Astrocyte (in vitro differentiated cells and primary cell): ENCODE data around the gene LTB4R. TPM values are rescaled to one million over a fixed set of nuclear protein-coding genes. Genes with fewer than 3 reads are reported as not detected.

Experiments used
- DNase-seq: peaks from one replicate; pipeline ENCODE4 v3.0.0-alpha.2; 2010; ENCODE audit warnings: low read depth
- FAIRE-seq: peaks from 2 replicates; lab custom pipeline; 2011; peaks lifted over from hg19 to GRCh38; lab: Jason Lieb, UNC
- H2AFZ ChIP-seq: 2 replicates; pipeline ENCODE4 v1.6.0; 2012; ENCODE audit warnings: low read depth, low read length, inconsistent platforms
- H3K27ac ChIP-seq: 2 replicates; pipeline ENCODE4 v1.5.1; 2011; ENCODE audit warnings: low read depth, low read length, inconsistent platforms
- H3K27me3 ChIP-seq: 2 replicates; pipeline ENCODE4 v1.6.0; 2011; ENCODE audit warnings: low read length, inconsistent platforms; ENCODE audit not compliant: insufficient read depth
- H3K36me3 ChIP-seq: 2 replicates; pipeline ENCODE4 v1.5.1; 2011; ENCODE audit warnings: low read length, inconsistent platforms; ENCODE audit not compliant: insufficient read depth
- H3K4me1 ChIP-seq: 2 replicates; pipeline ENCODE4 v1.5.1; 2011; ENCODE audit warnings: low read length, inconsistent platforms; ENCODE audit not compliant: insufficient read depth
- H3K4me2 ChIP-seq: 2 replicates; pipeline ENCODE4 v1.6.0; 2012; ENCODE audit warnings: low read length, inconsistent platforms
- H3K4me3 ChIP-seq: 2 replicates; pipeline ENCODE4 v1.5.1; 2011; ENCODE audit warnings: low read depth, mild to moderate bottlenecking, low read length, inconsistent platforms; ENCODE audit not compliant: insufficient read depth
- H3K79me2 ChIP-seq: 2 replicates; pipeline ENCODE4 v1.6.0; 2012; ENCODE audit warnings: mild to moderate bottlenecking, low read length, inconsistent platforms; ENCODE audit not compliant: insufficient read depth
- H3K9ac ChIP-seq: 2 replicates; pipeline ENCODE4 v1.6.0; 2012; ENCODE audit warnings: mild to moderate bottlenecking, low read length, inconsistent platforms
- H3K9me3 ChIP-seq: 2 replicates; pipeline ENCODE4 v1.5.1; 2012; ENCODE audit warnings: low read depth, mild to moderate bottlenecking, low read length, inconsistent platforms; ENCODE audit not compliant: insufficient read depth
- H4K20me1 ChIP-seq: 2 replicates; pipeline ENCODE4 v1.6.0; 2012; ENCODE audit warnings: low read length, inconsistent platforms; ENCODE audit not compliant: insufficient read depth
- H3K27ac Mint-ChIP-seq: one replicate; pipeline ENCODE4 v1.8.0; 2021; ENCODE audit warnings: mild to moderate bottlenecking, mixed read lengths; ENCODE audit not compliant: unreplicated experiment
- H3K27me3 Mint-ChIP-seq: one replicate; pipeline ENCODE4 v1.8.0; 2021; ENCODE audit warnings: low read depth, mixed read lengths; ENCODE audit not compliant: unreplicated experiment
- H3K36me3 Mint-ChIP-seq: one replicate; pipeline ENCODE4 v1.8.0; 2021; ENCODE audit warnings: low read depth, mixed read lengths; ENCODE audit not compliant: unreplicated experiment
- H3K4me1 Mint-ChIP-seq: one replicate; pipeline ENCODE4 v1.8.0; 2021; ENCODE audit warnings: low read depth, mixed read lengths; ENCODE audit not compliant: unreplicated experiment
- H3K4me3 Mint-ChIP-seq: one replicate; pipeline ENCODE4 v1.8.0; 2021; ENCODE audit warnings: mild to moderate bottlenecking, moderate library complexity, mixed read lengths; ENCODE audit not compliant: unreplicated experiment
- H3K9me3 Mint-ChIP-seq: one replicate; pipeline ENCODE4 v1.8.0; 2021; ENCODE audit warnings: mild to moderate bottlenecking, mixed read lengths; ENCODE audit not compliant: unreplicated experiment
- EZH2 ChIP-seq: IDR thresholded peaks from 2 replicates; pipeline ENCODE4 v1.6.1; 2012; ENCODE audit warnings: mild to moderate bottlenecking, low read length, inconsistent platforms; ENCODE audit not compliant: insufficient read depth
- total RNA-seq: library from RNA; stranded (reverse); gene quantifications from 2 replicates; pipeline ENCODE4 v1.2.1, GENCODE V29; 2021
- TF ChIP-seq, protein P1 (sequence below): IDR thresholded peaks from 2 replicates; pipeline ENCODE4 v1.5.1; 2011; ENCODE audit warnings: low read depth, mild to moderate bottlenecking, inconsistent platforms, low read length, moderate library complexity; ENCODE audit not compliant: insufficient read depth

LTB4R gene
- total RNA-seq, 1 donor from 2014 or later = 5.5 TPM

DNA sequence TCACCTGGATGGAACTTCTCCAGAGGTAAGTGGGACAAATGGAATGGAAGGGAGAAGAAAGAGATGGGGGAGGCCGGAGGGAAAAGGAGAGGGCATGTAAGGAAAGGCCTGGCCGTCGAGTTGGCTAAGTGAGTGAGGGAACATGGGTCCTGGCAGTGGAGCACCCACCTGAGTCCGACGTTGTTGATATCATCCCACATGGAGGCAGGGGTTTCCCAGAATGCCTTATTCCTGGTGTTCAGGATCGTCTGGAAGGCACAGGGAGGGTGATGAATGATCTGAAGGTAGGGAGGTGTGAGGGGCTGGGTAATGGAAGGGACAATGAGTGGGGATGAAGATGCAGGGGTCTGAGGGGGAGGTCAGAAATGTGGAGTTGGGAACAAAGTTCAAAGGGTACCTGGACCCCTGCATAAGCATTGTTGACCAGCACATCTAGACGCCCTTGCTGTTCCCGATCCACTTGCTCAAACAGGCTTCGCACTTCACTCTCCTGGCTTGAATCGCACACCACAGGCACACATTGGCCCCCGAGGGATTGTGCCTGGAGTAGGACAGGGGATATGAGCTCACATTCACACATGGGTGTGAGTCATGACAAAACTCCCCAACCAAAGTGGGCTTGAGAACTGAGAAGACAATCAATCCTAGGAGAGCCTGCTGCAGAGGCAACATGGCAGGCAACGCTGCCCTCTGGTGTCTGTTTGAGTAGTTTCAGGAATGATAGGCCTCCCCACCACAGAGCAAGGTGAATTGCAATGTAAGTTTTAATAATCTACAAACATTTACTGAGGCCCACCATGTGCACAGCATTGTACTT lies 14.8 kb upstream of the LTB4R start:
- no peak for TF ChIP-seq EZH2
- TF ChIP-seq, protein P1, sequence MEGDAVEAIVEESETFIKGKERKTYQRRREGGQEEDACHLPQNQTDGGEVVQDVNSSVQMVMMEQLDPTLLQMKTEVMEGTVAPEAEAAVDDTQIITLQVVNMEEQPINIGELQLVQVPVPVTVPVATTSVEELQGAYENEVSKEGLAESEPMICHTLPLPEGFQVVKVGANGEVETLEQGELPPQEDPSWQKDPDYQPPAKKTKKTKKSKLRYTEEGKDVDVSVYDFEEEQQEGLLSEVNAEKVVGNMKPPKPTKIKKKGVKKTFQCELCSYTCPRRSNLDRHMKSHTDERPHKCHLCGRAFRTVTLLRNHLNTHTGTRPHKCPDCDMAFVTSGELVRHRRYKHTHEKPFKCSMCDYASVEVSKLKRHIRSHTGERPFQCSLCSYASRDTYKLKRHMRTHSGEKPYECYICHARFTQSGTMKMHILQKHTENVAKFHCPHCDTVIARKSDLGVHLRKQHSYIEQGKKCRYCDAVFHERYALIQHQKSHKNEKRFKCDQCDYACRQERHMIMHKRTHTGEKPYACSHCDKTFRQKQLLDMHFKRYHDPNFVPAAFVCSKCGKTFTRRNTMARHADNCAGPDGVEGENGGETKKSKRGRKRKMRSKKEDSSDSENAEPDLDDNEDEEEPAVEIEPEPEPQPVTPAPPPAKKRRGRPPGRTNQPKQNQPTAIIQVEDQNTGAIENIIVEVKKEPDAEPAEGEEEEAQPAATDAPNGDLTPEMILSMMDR = peak; percentile 88
- Histone ChIP-seq H3K4me3 (no peak overlapping the region), H3K4me1 (peaks cover 25% of the 10 kb centered on the region), H4K20me1 (peaks cover 6% of the 10 kb centered on the region), H3K27me3 (no peaks in the 10 kb centered on the region), H3K9me3 (no peaks in the 10 kb centered on the region), H3K36me3 (peaks cover 8% of the 10 kb centered on the region), H2AFZ (peak overlapping the region; percentile 1), H3K4me2 (peak overlapping the region; percentile 40), H3K9ac (peak overlapping the region; percentile 63), H3K79me2 (peaks cover 23% of the 10 kb centered on the region), H3K27ac (peak overlapping the region; percentile 49)
- Mint-ChIP-seq H3K27ac (peak overlapping the region; percentile 78), H3K9me3 (no peaks in the 10 kb centered on the region), H3K36me3 (peaks cover 4% of the 10 kb centered on the region), H3K4me3 (peak overlapping the region; percentile 47), H3K4me1 (peaks cover 30% of the 10 kb centered on the region), H3K27me3 (no peaks in the 10 kb centered on the region)
- DNase-seq (peak; percentile 89), FAIRE-seq (peak; percentile 55)

DNA sequence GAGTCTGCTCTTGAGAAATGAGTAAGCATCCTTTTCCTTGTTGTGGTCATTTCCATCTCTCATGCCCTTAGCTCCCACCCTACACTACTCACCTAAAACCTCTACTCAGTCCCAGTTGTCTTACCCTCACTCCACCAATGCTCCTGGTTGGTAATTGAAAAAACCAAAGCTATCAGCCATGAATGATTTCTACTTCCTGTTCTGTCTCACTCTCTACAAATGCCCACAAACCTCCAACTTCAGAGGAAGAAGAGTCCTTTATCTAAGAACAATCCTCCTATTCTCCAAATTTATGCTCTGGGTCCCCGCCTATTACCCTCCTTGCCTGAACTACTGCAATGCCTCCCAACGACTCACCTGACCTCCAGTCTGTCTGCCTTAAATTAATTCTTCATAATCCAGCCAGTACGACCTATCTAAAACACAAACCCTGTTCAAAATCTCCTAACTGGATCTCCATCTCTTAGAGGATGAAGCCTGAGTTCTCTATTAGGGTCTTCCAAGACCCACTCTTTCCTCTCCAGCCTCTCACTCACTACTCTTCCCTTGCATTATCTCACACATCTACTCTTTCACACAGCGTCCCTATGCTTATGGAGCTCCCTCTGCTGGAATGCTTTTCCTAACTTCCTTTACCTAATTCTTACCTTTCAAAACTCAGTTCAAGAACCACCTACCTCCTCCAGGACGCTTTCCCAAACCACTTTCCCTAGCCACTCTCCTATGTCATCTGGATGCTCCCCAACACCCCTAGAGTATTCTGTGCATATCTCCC lies 13.9 kb upstream of the LTB4R start:
- Mint-ChIP-seq H3K27ac (peak overlapping the region; percentile 15), H3K4me3 (peak overlapping the region; percentile 5), H3K36me3 (peaks cover 8% of the 10 kb centered on the region), H3K9me3 (no peaks in the 10 kb centered on the region), H3K27me3 (no peaks in the 10 kb centered on the region), H3K4me1 (peaks cover 30% of the 10 kb centered on the region)
- no peak overlapping the region for H3K9ac ChIP-seq
- no peak overlapping the region for H2AFZ ChIP-seq
- peaks cover 30% of the 10 kb centered on the region for H3K79me2 ChIP-seq
- FAIRE-seq = no peak
- H3K36me3 ChIP-seq = peaks cover 16% of the 10 kb centered on the region
- no peak for TF ChIP-seq EZH2
- TF ChIP-seq, protein P1 = peak; percentile 29
- H4K20me1 ChIP-seq = peaks cover 7% of the 10 kb centered on the region
- H3K27me3 ChIP-seq = no peaks in the 10 kb centered on the region
- no peaks in the 10 kb centered on the region for H3K9me3 ChIP-seq
- H3K4me3 ChIP-seq = no peak overlapping the region
- H3K27ac ChIP-seq = no peak overlapping the region
- peaks cover 25% of the 10 kb centered on the region for H3K4me1 ChIP-seq
- no peak for DNase-seq
- peak overlapping the region; percentile 2 for H3K4me2 ChIP-seq
